Ovary (tissue), 9 donors: ENCODE data around the gene ARPC5L. TPM values are rescaled to one million over a fixed set of nuclear protein-coding genes. Genes with fewer than 3 reads are reported as not detected.

Experiments
- DNase-seq, 5 donors: peaks; one replicate each; pipeline ENCODE4 v3.0.0-alpha.2; 2019 to 2020
- H3K27ac ChIP-seq, 2 donors: fragments of 200-600 bp; one replicate each; pipeline versions ENCODE4 v1.5.1 to v1.8.0; 2019 to 2022
- H3K27me3 ChIP-seq: fragments of 200-600 bp; one replicate; pipeline ENCODE4 v1.8.0; 2022
- H3K36me3 ChIP-seq: fragments of 200-600 bp; sonication (generic); one replicate; pipeline ENCODE4 v1.5.1; 2019
- H3K4me1 ChIP-seq: one replicate; pipeline ENCODE4 v1.8.1; 2013; ENCODE audit warnings: mild to moderate bottlenecking, moderate library complexity; ENCODE audit not compliant: insufficient read depth
- H3K4me3 ChIP-seq: fragments of 200-600 bp; sonication (generic); one replicate; pipeline ENCODE4 v1.5.1; 2017
- H3K9me3 ChIP-seq, 2 donors: fragments of 200-600 bp in 1 of 2; sonication (generic) in 1 of 2; one replicate each; pipeline versions ENCODE4 v1.5.1 to v1.8.1; 2013 to 2019; ENCODE audit warnings: mild to moderate bottlenecking in 1 of 2, moderate library complexity in 1 of 2
- CTCF ChIP-seq, 3 donors: fragments of 450-650 bp in 2 of 3; fragments of 200-600 bp in 1 of 3; IDR thresholded peaks; one replicate each; pipeline versions ENCODE4 v1.5.1 to v1.8.0; 2016 to 2022; ENCODE audit warnings: antibody characterized with exemption in 3 of 3, mild to moderate bottlenecking in 1 of 3
- EP300 ChIP-seq: sonication (generic); formaldehyde crosslinking; IDR thresholded peaks from one replicate; pipeline ENCODE4 v1.6.1; 2017; ENCODE audit warnings: antibody characterized with exemption
- POLR2A ChIP-seq: fragments of 450-650 bp; IDR thresholded peaks from one replicate; pipeline ENCODE4 v1.6.1; 2017; ENCODE audit warnings: antibody characterized with exemption, mild to moderate bottlenecking, moderate library complexity
- WGBS, 3 donors: extraction: QIAGEN DNeasy Blood & Tissue Kit in 1 of 3; methylation state at CpG; one replicate each; pipeline versions ENCODE4 v1.1.5 to v1.1.7; 2013 to 2017; 5-methylcytosine and 5-hydroxymethylcytosine counted together
- intact Hi-C, 4 donors: fragments of 100-400 bp; cut with DNase I; formaldehyde crosslinking; loops; one replicate each; pipeline versions ENCODE4 v1.11.0 to v1.15.1; 2022 to 2023
- polyA plus RNA-seq, 2 donors: library from polyadenylated mRNA; stranded (reverse); fragments of 200-250 nt in 1 of 2; fragments of 350-450 nt in 1 of 2; fragmentation: Illumina TruSeq in 1 of 2; extraction: RNeasy Lipid Tissue Mini Kit (QIAGEN cat#74804) in 1 of 2; gene quantifications; one replicate each; pipeline ENCODE4 v1.2.3, GENCODE V29; 2013 to 2014
- total RNA-seq, 7 donors: library from RNA; depleted of rRNA in 2 of 7; stranded (reverse); fragments of >200 nt in 2 of 7; fragmentation: NEBNext Ultra II Directional in 3 of 7; extraction: Animal tissue kit (Norgen Biotek cat#: 25700) in 3 of 7; gene quantifications; one replicate each; pipeline versions ENCODE4 v1.1.0 to v1.2.4, GENCODE V29; 2016 to 2023
- donor health status: DM: no; HTN: no; CAD: no; lungs with moderate emphysema.
- donor health status: DM: no; HTN: no; CAD: no.
- donor health status: Bipolar disorder and iron deficiency.
- donor health status: DM: yes; HTN: yes; CAD: no.
- donor health status: DM: no; HTN: no; CAD: no.
- donor health status: DM: yes; HTN: yes; CAD: no.

ARPC5L gene
- total and polyA plus RNA-seq, 9 donors: 8.5 to 27.0 (median 16.6) TPM

DNA sequence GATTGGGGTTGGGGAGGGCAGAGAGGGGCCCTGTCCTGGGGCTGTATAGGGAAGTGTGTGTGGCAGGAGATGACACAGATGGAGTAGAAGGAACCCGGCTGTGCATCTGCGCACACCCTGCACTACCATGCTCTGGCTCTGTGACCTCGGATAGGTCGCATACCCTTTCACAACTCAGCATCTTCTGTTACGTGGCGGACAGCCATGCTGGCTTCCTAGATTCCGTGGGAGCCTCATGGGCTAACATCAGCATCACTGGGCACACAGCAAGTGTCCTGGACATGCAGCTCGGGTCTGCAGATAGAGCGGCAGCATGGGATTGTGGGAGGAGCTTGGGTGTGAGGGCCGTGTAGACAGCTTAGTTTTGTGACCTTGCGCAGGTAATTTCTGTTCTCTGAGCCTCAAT lies 9.2 kb downstream of the ARPC5L start:
- WGBS, 3 donors: 72 to 81% (median 78%) methylated on average over 11 of the region's 11 CpGs
- Histone ChIP-seq H3K27ac (no peak overlapping the region), H3K27me3 (no peaks in the 10 kb centered on the region), H3K4me3 (no peak overlapping the region), H3K36me3 (no peaks in the 10 kb centered on the region), H3K9me3 (no peaks in the 10 kb centered on the region), H3K4me1 (peaks cover 14% of the 10 kb centered on the region)
- TF ChIP-seq CTCF (IDR thresholded peaks at IDR 0.05): no peak
- no peak for TF ChIP-seq EP300
- no peak for TF ChIP-seq POLR2A
- DNase-seq: no peak
- intact Hi-C loops: loop anchor here in 1 of 4 donors (10.0 kb wide), 1 partner anchor 64 kb away; no protein-coding TSS in a partner anchor

DNA sequence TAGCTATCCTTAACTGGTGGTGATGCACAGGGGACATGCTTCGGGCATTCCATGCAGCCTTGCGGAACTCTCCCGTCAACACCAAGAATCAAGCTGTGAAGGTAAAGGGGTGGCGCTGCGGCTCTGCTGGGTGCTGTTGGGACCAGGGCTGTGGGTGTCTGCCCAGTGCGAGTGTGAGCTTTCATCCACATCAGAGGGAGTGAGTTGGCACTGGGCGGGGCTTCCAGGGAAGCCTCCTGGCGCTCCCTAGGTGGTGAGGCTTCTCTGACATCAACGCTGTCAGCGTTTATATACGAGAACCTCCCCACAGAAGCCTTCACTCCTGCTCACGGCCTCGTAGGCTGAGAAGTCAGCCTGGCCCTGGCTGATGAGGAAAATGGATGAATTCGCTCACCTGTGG lies 11.7 kb downstream of the ARPC5L start:
- TF ChIP-seq POLR2A (no peak), CTCF (IDR thresholded peaks at IDR 0.05) (no peak), EP300 (no peak)
- WGBS, 3 donors: 87 to 92% (median 88%) methylated on average over 14 of the region's 14 CpGs
- H3K36me3 ChIP-seq: no peaks in the 10 kb centered on the region

DNA sequence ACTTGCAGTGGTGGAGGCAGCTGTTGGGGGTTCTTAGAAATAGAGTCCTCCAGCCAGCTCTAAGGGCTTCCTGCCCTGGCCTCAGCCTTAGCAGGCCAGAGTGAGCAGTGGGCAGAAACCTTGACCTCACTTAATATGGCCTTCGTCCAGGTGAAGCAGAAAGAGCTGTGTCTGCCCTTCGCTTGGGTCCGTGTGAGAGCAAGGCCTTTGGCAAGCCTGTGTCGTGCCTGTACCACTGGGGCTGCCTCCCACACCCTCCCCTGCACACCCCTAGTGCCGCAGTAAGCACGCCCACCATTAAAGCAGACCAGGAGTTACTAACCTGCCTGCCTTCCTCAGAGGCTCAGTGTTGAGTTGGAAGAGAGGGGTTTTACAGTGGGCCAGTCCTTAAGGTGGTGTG lies 13.6 kb downstream of the ARPC5L start:
- Histone ChIP-seq H3K36me3 (no peaks in the 10 kb centered on the region), H3K4me1 (peaks cover 3% of the 10 kb centered on the region), H3K27me3 (no peaks in the 10 kb centered on the region), H3K27ac (no peak overlapping the region), H3K9me3 (no peaks in the 10 kb centered on the region), H3K4me3 (no peak overlapping the region)
- TF ChIP-seq POLR2A (no peak), CTCF (IDR thresholded peaks at IDR 0.05) (no peak), EP300 (no peak)
- DNase-seq: no peak
- 71 to 75% (median 72%) methylated on average over 6 of the region's 6 CpGs for WGBS, 3 donors
- intact Hi-C loops: loop anchor here in 1 of 4 donors (10.0 kb wide), 1 partner anchor 59 kb away; no protein-coding TSS in a partner anchor

More for the DNA sequence above, 11.7 kb downstream of the ARPC5L start:
- Histone ChIP-seq H3K4me3 (no peak overlapping the region), H3K9me3 (no peaks in the 10 kb centered on the region), H3K27me3 (no peaks in the 10 kb centered on the region), H3K27ac (no peak overlapping the region), H3K4me1 (peaks cover 11% of the 10 kb centered on the region)
- no peak for DNase-seq
- intact Hi-C loops: loop anchor here in 1 of 4 donors (10.0 kb wide), 1 partner anchor 61 kb away; no protein-coding TSS in a partner anchor

DNA sequence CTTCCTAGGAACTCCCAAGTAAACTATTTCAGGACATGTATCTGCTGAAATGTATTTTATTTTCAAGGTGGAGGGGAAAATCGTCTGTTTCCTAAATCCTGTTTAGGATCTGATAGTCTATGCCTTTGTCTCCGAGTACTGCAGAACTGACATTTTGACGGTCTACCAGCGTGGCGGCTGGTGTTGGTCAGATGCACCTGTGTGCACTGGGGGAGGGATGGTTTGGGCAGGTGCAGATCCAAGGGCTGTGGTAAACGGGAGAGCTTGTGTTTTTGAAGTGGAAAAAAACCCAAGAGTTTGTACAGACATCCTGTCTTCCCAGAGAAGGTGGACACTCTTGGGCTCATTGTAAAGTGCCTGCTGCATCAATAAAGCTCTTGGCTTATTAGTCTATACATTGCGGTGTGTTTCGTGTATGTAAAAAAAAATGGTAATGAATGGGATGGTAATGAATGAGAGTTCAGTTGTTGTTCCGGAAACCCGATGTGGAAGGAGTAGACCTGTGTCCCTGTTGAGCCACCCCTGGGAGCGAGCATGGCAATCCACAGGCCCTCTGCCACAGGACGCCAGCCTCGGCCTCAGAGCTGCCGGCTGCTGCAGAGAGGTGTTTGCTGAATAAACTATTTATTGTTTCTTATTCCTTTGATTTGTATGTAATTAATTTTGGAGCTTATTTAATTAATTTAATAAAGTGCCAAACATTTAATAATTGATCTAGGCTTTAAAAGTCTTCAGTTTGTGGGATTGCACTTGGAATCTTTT lies 15.3 kb downstream of the ARPC5L start:
- TF ChIP-seq POLR2A: no peak
- TF ChIP-seq EP300: no peak
- no peak for TF ChIP-seq CTCF (IDR thresholded peaks at IDR 0.05)
- WGBS, 3 donors: 80 to 84% (median 81%) methylated on average over 14 of the region's 14 CpGs
- intact Hi-C loops: loop anchor here in 1 of 4 donors (10.0 kb wide), 1 partner anchor 58 kb away; no protein-coding TSS in a partner anchor
- Histone ChIP-seq H3K4me3 (no peak overlapping the region), H3K27me3 (no peaks in the 10 kb centered on the region), H3K9me3 (no peaks in the 10 kb centered on the region), H3K27ac (no peak overlapping the region), H3K4me1 (peaks cover 3% of the 10 kb centered on the region), H3K36me3 (no peaks in the 10 kb centered on the region)
- DNase-seq: no peak
